OCI-LY7 (cell line): ENCODE data around the gene PLA2G2A. TPM values are rescaled to one million over a fixed set of nuclear protein-coding genes. Genes with fewer than 3 reads are reported as not detected.

ENCODE experiments used
- BruUV-seq: library from RNA; stranded (reverse); fragments of 400-500 nt; replicated peaks from 2 replicates; lab custom pipeline; 2021; lab: Mats Ljungman, UMichigan
- CTCF ChIA-PET: fragments of 300-600 bp; sonication (Branson Sonifier 250); formaldehyde crosslinking; loops from one replicate; lab custom pipeline; 2022; ENCODE audit warnings: antibody characterized with exemption; ENCODE audit not compliant: unreplicated experiment; lab: Charles Lee
- POLR2A ChIA-PET: fragments of 300-600 bp; sonication (Branson Sonifier 250); formaldehyde crosslinking; loops from one replicate; lab custom pipeline; 2022; ENCODE audit warnings: antibody characterized with exemption; lab: Charles Lee
- DNase-seq: peaks from one replicate; pipeline ENCODE4 v3.0.0-alpha.2; 2015; ENCODE audit warnings: low spot score
- H2AFZ ChIP-seq: fragments of 200-600 bp; sonication (generic), shearing (Covaris generic); 2 replicates; pipeline ENCODE4 v1.6.1; 2014; ENCODE audit warnings: mild to moderate bottlenecking, antibody characterized with exemption, low read length, moderate library complexity
- H3K27ac ChIP-seq: fragments of 200-600 bp; sonication (generic); 2 replicates; pipeline ENCODE4 v1.5.1; 2014; ENCODE audit warnings: mixed run types, low read depth, mild to moderate bottlenecking, moderate library complexity, low read length, inconsistent platforms; ENCODE audit not compliant: poor library complexity, severe bottlenecking
- H3K36me3 ChIP-seq: fragments of 200-600 bp; sonication (generic); 2 replicates; pipeline ENCODE4 v1.6.1; 2014; ENCODE audit warnings: mild to moderate bottlenecking, antibody characterized with exemption, low read length, moderate library complexity, mixed read lengths; ENCODE audit not compliant: insufficient read depth
- H3K4me1 ChIP-seq: fragments of 200-600 bp; sonication (generic); 2 replicates; pipeline ENCODE4 v1.5.1; 2014; ENCODE audit warnings: mild to moderate bottlenecking, low read length; ENCODE audit not compliant: insufficient read depth, poor library complexity, severe bottlenecking
- H3K4me2 ChIP-seq: fragments of 200-600 bp; sonication (generic); 2 replicates; pipeline ENCODE4 v1.6.1; 2014; ENCODE audit warnings: mild to moderate bottlenecking, low read length
- H3K4me3 ChIP-seq: fragments of 200-600 bp; sonication (generic); 2 replicates; pipeline ENCODE4 v1.5.1; 2014; ENCODE audit warnings: mild to moderate bottlenecking, low read depth, low read length; ENCODE audit not compliant: poor library complexity, severe bottlenecking
- H3K79me2 ChIP-seq: fragments of 200-600 bp; sonication (generic); 2 replicates; pipeline ENCODE4 v1.6.1; 2016; ENCODE audit warnings: low read depth, mild to moderate bottlenecking, low read length, moderate library complexity, mixed read lengths; ENCODE audit not compliant: insufficient read depth
- H3K9me2 ChIP-seq: fragments of 200-600 bp; sonication (generic); 2 replicates; pipeline ENCODE4 v1.6.1; 2016; ENCODE audit warnings: mild to moderate bottlenecking, low read length, mixed read lengths; ENCODE audit not compliant: insufficient read depth
- H3K9me3 ChIP-seq: fragments of 200-600 bp; sonication (generic); 2 replicates; pipeline ENCODE4 v1.6.1; 2014; ENCODE audit warnings: mild to moderate bottlenecking, mixed run types, low read length, mixed read lengths
- H4K20me1 ChIP-seq: fragments of 200-600 bp; sonication (generic); 2 replicates; pipeline ENCODE4 v1.6.1; 2014; ENCODE audit warnings: mild to moderate bottlenecking, antibody characterized with exemption, low read length, moderate library complexity, mixed read lengths; ENCODE audit not compliant: insufficient read depth
- EZH2phosphoT487 ChIP-seq: fragments of 200-600 bp; sonication (generic); IDR thresholded peaks from 2 replicates; pipeline ENCODE4 v1.6.1; 2018; ENCODE audit warnings: low read depth, borderline replicate concordance, mild to moderate bottlenecking, mixed run types, antibody characterized with exemption, low read length, moderate library complexity, mixed read lengths
- intact Hi-C: fragments of 100-400 bp; cut with micrococcal nuclease; formaldehyde crosslinking; loops from one replicate; pipeline ENCODE4 v1.10.0; 2022; ENCODE audit not compliant: unreplicated experiment
- total RNA-seq, 2 experiments: library from RNA; depleted of rRNA in 1 of 2; stranded (reverse); fragments of >200 nt in 1 of 2; shearing (Covaris generic) in 1 of 2; gene quantifications; 2 replicates each; pipeline ENCODE4 v1.2.3, GENCODE V29; 2014 to 2022
- TF ChIP-seq, protein P1 (sequence below): fragments of 200-600 bp; sonication (generic); conservative IDR thresholded peaks from 2 replicates; pipeline ENCODE4 v1.5.1; 2014; ENCODE audit warnings: mild to moderate bottlenecking, antibody characterized with exemption, low read length, moderate library complexity, mixed read lengths

Gene PLA2G2A
- total RNA-seq, 2 experiments from 2014 or later = not detected

DNA sequence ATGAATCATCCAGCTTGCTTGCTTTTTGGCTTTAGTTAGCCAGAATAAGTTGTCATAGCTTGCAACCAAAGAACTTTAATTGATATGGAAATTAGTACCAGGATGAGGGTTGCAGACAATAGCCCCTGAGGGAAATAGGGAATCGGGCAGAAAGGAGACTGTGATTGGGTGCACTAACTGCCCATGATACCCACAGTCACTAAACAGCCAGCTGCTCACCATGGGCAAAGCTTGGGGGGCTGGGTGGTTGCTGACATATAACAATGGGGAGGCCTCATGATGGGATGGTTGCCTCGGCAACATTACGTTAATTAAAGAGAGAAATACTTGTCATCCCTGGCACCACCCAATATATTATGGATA, 38.2 kb downstream of the PLA2G2A start:
- H3K4me2 ChIP-seq = no peak overlapping the region
- H4K20me1 ChIP-seq = no peaks in the 10 kb centered on the region
- H3K4me3 ChIP-seq = no peak overlapping the region
- H3K9me2 ChIP-seq = no peaks in the 10 kb centered on the region
- no peak for DNase-seq
- ChIA-PET POLR2A (no interaction called here), CTCF (no interaction called here)
- TF ChIP-seq, protein P1, sequence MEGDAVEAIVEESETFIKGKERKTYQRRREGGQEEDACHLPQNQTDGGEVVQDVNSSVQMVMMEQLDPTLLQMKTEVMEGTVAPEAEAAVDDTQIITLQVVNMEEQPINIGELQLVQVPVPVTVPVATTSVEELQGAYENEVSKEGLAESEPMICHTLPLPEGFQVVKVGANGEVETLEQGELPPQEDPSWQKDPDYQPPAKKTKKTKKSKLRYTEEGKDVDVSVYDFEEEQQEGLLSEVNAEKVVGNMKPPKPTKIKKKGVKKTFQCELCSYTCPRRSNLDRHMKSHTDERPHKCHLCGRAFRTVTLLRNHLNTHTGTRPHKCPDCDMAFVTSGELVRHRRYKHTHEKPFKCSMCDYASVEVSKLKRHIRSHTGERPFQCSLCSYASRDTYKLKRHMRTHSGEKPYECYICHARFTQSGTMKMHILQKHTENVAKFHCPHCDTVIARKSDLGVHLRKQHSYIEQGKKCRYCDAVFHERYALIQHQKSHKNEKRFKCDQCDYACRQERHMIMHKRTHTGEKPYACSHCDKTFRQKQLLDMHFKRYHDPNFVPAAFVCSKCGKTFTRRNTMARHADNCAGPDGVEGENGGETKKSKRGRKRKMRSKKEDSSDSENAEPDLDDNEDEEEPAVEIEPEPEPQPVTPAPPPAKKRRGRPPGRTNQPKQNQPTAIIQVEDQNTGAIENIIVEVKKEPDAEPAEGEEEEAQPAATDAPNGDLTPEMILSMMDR = no peak
- no peak for TF ChIP-seq EZH2phosphoT487
- no peaks in the 10 kb centered on the region for H3K4me1 ChIP-seq
- no peaks in the 10 kb centered on the region for H3K79me2 ChIP-seq
- H2AFZ ChIP-seq = no peak overlapping the region
- no peaks in the 10 kb centered on the region for H3K36me3 ChIP-seq
- no peaks in the 10 kb centered on the region for H3K9me3 ChIP-seq
- no peak overlapping the region for H3K27ac ChIP-seq
- BruUV-seq = no TSS peak
- intact Hi-C loops = no loop called here

- no TSS peak for BruUV-seq
- intact Hi-C loops = no loop called here
These were observed 38.8 kb downstream of the PLA2G2A start for GRCh38 chr1:19940486-19941205.

DNA sequence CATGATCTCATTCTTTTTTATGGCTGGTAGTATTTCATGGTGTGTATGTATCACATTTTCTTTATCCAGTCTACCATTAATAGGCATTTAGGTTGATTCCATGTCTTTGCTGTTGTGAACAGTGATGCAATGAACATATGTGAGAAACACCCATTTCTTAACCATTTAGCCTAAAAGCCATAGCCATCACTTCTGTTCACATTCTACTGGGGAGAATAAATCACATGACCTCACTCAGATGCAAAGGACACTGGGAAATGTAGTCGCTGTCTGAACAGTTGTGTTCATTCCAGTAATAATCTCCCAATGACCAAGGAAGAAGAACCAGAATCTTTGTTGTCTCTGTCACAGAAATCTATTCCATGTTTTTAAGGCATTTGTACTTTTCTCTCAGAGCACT, 40.9 kb downstream of the PLA2G2A start:
- intact Hi-C loops = no loop called here
- H3K4me3 ChIP-seq = no peak overlapping the region
- no peaks in the 10 kb centered on the region for H3K4me1 ChIP-seq
- no peak overlapping the region for H3K4me2 ChIP-seq
- H3K27ac ChIP-seq = no peak overlapping the region
- TF ChIP-seq EZH2phosphoT487 = no peak
- no peak overlapping the region for H2AFZ ChIP-seq
- POLR2A ChIA-PET = no interaction called here
- no peaks in the 10 kb centered on the region for H3K79me2 ChIP-seq
- CTCF ChIA-PET = interaction anchor here (0.6 kb wide), 1 partner anchor 543 kb away, joined by 5 read pairs; no protein-coding TSS in a partner anchor
- no peaks in the 10 kb centered on the region for H3K9me3 ChIP-seq
- no peaks in the 10 kb centered on the region for H4K20me1 ChIP-seq
- no peak for DNase-seq
- BruUV-seq = no TSS peak
- no peaks in the 10 kb centered on the region for H3K9me2 ChIP-seq
- H3K36me3 ChIP-seq = no peaks in the 10 kb centered on the region

More at GRCh38 chr1:19940486-19941205, 38.8 kb downstream of the PLA2G2A start:
- no peaks in the 10 kb centered on the region for H3K9me3 ChIP-seq
- H3K4me2 ChIP-seq = no peak overlapping the region
- DNase-seq = no peak
- no peaks in the 10 kb centered on the region for H4K20me1 ChIP-seq
- no peak for TF ChIP-seq EZH2phosphoT487
- TF ChIP-seq, protein P1 = no peak
- no peak overlapping the region for H2AFZ ChIP-seq
- no peaks in the 10 kb centered on the region for H3K36me3 ChIP-seq
- no peak overlapping the region for H3K27ac ChIP-seq
- ChIA-PET POLR2A (no interaction called here), CTCF (no interaction called here)
- no peaks in the 10 kb centered on the region for H3K4me1 ChIP-seq
- no peaks in the 10 kb centered on the region for H3K9me2 ChIP-seq
- H3K4me3 ChIP-seq = no peak overlapping the region
- H3K79me2 ChIP-seq = no peaks in the 10 kb centered on the region
